NOMO-1 treated with DMSO at 0.1 percent for 48 hours (cell line): Measurements from ENCODE around the gene MUSK.
"Not testable (repeated sequence)": the region's sequence is repeated elsewhere in the genome, so short reads cannot be mapped to it uniquely, and the experiment has no call there.

Source experiments
- DNase-seq: peaks from one replicate; lab custom pipeline; 2025; ENCODE audit not compliant: unreplicated experiment; lab: John Stamatoyannopoulos, UW

MUSK gene

DNA sequence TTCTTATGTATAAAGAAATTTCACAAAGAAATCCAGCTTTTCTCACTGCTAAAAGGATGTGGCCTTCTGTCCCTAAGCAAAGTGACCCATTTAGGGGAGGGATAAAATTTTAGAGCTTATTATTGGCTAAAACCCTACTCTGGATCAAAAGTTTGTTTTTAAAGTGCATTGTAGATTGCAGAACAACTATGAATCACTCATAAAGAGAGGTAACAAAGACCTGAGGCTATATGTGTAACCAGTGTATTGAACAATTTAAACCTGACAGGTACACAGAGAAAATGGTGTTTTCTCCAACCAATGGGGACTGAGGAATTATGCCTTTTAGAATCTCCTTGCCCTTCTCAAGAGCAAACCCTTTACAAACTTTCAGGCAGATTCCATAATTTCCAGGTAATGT, 86.6 kb downstream of the MUSK start:
- no peak for DNase-seq

- DNase-seq, result no peak
Measured at GRCh38 chr9:110758201-110758600, 89.6 kb downstream of the MUSK start.

GRCh38 chr9:110762783-110763182, 94.2 kb downstream of the MUSK start:
- DNase-seq, result no peak

DNA sequence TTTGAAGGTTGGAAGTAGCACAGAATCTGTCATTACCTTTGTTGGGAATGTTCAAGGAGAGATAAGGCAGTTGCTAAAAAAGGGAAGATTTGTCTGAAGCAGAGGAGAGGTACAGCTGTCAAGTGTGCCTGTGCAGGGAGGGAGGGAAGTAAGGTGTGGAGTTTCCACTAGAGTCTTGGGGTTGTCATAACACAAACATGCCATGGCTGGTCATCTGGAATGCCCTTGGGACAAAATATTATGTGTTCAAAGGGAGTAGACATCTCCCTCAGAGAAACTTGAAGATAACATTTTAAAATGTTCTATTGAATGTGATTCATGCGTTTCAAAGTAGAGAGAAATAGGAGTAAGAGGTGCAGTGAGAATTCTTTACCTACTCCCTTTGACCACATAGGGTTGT, 95.0 kb downstream of the MUSK start:
- no peak for DNase-seq

DNA sequence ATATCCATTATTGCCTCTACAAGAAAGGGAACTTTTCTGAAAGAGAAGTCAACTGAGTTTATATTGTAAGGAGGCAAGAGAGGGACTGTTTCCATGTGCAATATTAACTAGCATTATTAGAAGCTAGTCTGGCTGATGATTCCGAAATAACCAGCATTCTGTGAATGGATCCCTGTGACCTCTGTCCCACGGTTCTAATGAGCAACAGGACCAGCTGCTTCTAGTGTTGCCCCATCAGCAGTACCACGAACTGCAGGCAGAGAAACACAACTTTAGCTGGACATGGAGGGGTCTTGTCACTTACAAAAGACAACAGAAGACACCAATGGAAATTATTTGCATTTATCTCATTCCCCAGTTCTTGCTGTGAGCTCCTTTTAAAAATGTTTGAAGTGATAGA, 95.4 kb downstream of the MUSK start:
- no peak for DNase-seq

GRCh38 chr9:110765926-110766325, 97.3 kb downstream of the MUSK start:
- no peak for DNase-seq

DNA sequence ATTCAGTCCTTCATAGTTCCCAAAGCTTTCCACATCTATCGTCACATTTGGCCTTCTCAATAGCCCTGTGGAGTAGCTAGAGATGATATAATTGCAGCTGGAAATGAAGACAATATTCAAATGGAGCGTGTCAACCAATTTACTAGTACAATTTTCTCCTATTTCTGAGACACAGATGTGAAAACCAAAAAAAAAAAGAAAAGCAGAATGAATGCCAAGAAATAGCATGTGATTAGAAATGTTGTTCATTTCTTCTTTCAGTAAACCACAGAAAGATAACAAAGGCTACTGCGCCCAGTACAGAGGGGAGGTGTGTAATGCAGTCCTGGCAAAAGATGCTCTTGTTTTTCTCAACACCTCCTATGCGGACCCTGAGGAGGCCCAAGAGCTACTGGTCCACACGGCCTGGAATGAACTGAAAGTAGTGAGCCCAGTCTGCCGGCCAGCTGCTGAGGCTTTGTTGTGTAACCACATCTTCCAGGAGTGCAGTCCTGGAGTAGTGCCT, 99.0 kb downstream of the MUSK start:
- no peak for DNase-seq

DNA sequence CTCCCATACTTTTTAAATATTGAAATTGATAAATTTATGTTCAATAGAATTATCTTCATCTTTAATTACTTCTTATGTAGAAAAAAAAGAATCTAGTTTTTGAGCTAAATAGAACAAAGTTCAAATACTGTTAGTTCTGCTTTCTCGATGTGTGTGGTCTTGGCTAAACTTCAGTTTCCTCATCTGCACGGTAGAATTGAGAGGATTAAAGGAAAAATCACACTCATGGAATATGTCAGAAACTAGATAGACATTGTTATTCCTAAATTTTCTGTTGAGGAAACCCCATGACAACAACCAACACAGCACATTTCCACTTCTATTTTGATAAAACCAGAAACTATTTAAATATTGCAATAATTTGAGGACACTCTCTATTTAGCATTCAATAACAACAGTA, 100.3 kb downstream of the MUSK start:
- peak; percentile 27 for DNase-seq

- no peak for DNase-seq
Measured at GRCh38 chr9:110769667-110770066, 101.1 kb downstream of the MUSK start.

DNA sequence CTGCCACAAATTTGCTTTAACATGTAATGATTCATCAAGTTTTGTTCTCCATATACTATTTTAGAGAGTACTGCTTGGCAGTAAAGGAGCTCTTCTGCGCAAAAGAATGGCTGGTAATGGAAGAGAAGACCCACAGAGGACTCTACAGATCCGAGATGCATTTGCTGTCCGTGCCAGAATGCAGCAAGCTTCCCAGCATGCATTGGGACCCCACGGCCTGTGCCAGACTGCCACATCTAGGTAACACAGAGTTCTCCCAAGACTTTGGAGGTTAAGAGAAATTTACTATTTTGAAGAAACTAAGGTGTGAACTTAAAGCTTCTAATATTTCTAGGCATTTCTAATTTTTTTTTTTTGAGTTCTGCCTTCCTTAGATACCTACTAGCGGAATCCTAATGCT, 107.1 kb downstream of the MUSK start:
- DNase-seq, result no peak

DNA sequence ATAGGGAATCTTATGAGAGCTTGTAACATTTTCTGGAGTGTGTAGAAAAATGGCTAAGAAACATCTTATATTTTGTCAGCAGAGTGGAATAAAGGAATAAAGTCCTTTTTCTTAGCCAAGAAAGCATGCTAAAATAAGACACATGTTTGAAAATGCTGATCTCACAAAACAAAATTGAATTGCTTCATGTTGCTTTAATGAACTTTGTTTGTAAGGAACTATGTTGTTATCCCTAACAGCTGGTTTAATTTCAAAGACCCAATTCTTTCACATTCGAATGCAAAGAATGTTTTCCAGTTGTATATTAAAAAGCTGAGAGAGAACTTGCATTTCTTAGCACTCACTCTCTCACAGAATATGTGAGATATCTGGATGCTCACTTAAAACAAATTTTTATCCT, 107.6 kb downstream of the MUSK start:
- DNase-seq, result no peak

DNA sequence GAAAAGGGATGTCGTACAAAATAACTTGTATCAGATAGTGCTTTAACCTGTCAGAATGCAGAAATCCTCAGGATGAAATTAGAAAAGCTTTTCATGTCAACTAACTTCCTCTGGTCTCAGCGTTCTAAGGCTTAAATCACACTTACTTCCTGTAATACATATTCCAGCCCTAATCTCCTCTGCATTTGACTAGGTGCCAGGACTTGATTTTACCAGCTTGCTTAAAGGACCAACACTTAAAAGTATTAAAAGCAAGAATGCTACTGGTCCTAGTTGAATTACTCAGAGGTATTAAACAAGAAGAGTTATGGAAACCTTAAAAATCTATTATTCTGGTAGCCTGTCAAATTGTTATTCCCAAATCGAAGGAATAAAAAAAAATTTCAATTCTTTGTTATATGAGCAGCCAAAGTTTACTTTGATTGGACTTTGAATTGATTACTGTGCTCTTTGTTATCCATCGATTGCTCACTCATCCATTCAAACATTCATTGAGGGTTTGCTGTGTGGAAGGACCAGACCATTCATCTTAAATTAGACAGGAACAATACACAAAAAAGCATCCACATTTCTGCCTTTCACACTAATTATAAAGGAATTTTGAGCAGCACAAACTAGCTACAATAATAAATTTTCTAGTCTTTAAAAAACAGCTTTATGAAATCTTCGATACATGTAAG, 108.7 kb downstream of the MUSK start:
- peak; percentile 30 for DNase-seq

DNA sequence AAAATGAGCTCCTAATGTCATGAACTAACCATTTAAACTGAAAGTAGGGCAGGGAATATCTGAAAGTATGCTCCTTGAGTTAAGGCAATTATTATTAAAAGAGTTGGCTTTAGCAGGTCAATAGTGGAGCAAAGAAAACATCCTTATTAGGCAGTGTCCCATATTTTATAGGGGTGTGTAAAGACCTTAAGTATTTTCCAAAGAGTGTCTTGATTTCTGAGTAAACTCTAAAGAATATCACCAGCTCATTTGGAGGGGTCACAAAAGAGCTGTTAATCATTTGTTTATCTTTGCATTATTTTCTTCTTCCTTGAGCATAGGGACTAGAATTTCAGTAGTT, 109.3 kb downstream of the MUSK start:
- no peak for DNase-seq

GRCh38 chr9:110782701-110783100, 114.1 kb downstream of the MUSK start:
- no peak for DNase-seq

DNA sequence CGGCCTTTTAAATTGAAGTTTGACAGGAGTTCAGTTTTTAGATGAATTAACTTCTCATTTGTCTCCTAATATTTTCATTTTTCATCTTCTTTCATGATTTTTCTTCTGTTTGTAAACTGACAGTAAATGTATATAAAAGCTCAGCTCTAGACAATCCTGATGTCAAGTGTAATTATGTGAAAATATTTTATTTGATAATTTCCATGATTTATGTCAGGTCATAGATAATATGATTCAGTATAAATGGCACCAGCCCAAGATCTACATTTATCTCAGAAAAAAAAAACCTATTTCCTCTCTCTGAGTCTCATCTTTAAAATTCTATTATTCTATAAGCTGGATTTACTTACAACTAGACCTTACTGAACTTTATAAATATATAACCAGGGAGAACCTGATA, 115.7 kb downstream of the MUSK start:
- DNase-seq, result no peak

DNA sequence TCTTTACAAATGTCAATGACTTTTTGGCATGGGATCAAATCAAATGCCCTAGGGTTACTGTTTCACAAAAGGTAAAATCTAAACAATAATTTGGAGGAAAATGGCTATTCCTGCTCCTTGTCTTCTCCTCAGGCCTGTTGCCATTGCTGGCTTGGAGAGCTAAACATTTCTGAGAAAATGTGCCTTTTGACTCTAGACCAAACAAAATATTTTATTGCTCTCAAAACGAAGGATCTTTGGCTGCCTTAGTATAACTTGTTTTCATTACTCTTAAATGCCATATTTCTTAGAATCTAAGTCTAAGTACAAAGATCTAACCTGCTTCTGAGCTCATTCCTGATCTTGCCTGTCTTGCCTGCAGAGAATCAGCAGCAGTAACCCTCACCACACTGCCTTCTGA, 116.6 kb downstream of the MUSK start:
- DNase-seq, result no peak

- DNase-seq, result not testable (repeated sequence)
Measured at GRCh38 chr9:110788396-110788795, 119.8 kb downstream of the MUSK start.

DNA sequence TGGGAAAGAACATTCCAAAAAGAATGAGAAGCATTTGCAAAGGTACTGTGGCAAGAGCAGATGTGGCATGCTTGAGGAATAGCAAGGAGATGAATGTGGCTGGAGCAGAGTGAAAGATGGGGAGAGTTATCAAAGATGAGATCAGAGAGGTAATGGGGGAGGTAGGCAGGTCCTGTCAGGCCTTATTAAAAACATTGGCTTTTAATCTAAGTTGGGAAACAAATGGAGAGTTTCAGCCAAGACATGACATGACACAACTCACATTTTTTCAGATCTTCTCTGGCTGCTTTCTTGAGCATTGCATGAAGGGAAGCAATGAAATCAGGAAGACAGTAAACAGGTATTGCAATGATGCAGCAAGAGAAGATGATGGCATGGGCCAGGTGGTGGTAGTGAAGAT, 120.3 kb downstream of the MUSK start:
- no peak for DNase-seq

DNA sequence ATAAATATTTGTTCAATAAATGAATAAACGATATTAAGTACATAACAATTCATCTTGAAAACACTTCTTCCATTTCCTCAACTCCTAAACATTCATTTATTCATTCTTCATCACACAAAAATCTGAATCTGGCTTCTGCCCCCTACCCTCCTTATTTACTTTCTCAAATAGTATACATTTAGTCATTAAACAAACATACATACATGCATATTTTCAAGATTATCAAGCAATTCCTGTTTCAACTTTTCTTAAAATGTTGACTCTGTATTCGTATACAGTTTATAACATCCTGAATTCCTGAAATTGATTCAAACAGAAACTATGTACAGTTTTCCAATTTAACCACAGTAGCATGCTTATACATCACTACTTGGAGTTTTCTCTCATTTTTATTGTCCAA, 129.0 kb downstream of the MUSK start:
- DNase-seq, result no peak

DNA sequence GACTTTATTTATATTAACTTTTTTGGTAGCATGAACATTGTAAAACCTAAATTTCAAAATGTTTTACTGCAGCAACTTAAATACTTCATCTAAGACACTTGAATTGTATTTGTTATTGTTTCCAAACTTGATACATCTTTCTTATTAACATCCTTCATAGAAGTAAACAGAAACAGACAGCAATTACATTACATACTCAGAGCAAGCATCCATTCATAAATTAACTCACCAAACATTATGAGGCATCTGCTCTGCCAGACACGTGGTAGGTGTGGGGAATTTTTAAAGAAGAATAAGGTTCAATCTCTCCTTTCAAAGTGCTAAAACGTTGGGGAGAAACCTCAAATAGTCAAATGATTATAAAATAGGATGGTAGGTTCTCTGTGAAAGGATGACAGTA, 130.8 kb downstream of the MUSK start:
- no peak for DNase-seq

- DNase-seq, result peak; percentile 68
Measured at GRCh38 chr9:110801426-110801825, 132.8 kb downstream of the MUSK start.

DNA sequence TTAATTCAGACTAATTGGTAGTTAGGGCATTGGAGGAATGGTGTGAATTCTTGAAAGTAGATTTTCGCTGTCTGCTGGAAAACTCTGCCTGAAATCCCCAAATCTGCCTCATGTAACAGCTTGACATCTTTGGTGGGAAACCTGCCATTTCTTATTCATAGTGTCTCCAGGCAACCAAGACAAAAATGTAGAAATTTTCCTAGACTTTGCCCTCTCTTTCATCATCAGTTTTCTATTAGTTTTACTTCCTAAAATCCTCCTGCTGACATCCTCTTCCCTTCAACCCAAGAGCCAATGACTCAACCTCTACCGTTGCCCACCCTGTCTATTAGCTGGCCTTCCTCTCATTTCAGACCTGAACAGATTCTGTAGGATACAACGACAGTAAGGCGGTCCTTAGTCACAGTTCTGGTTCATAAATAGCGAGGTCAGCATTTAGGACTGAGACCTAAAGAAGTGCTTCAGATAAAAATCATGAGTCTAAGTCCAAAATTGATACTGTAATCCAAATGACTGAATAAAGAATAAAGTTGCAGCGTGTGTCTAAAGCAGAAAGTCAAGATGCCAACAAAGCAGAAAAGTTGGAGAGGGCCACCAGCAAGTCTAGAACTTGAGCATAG, 133.9 kb downstream of the MUSK start:
- DNase-seq, result peak; percentile 97
